ENCODE data around the gene MAP3K21. TPM values are rescaled to one million over a fixed set of nuclear protein-coding genes. Genes with fewer than 3 reads are reported as not detected.

Gene MAP3K21
- polyA plus RNA-seq, 3 donors = 0.38 to 2.7 (median 0.59) TPM

GRCh38 chr1:233349137-233349536, 21.6 kb downstream of the MAP3K21 start:
- H2AFZ ChIP-seq (ENCODE audit: insufficient read depth, low read depth, low read length, poor library complexity, severe bottlenecking) = no peak overlapping the region
- H3K4me3 ChIP-seq (replicated peaks in 1 of 3; ENCODE audit: low read depth in 2 of 3, low read length in 3 of 3) = no peak overlapping the region
- no peaks in the 10 kb centered on the region for H3K79me2 ChIP-seq (ENCODE audit: insufficient read depth, low read length)
- H3K9me3 ChIP-seq (replicated peaks in 1 of 2; ENCODE audit: control insufficient read depth in 1 of 2, insufficient read depth in 1 of 2, low read length in 2 of 2) = no peaks in the 10 kb centered on the region
- intact Hi-C loops (cut with micrococcal nuclease) = no loop called here
- Mint-ChIP-seq H3K4me3 (no peak overlapping the region), H3K36me3 (peaks cover 5 to 9% of the 10 kb centered on the region in 2 donors), H3K27me3 (ENCODE audit: low read depth in 3 of 3) (peaks cover 0 to 1% (median 0%) of the 10 kb centered on the region in 3 donors), H3K4me1 (no peaks in the 10 kb centered on the region), H3K27ac (no peak overlapping the region), H3K9me3 (peaks cover 0 to 1% (median 0%) of the 10 kb centered on the region in 7 donors)
- DNase-seq = no peak
- no peak overlapping the region for H3K9ac ChIP-seq (ENCODE audit: insufficient read depth, low read length, poor library complexity, severe bottlenecking)
- H3K27ac ChIP-seq (ENCODE audit: low read depth in 1 of 2, low read length in 2 of 2) = no peak overlapping the region
- no peaks in the 10 kb centered on the region for H3K36me3 ChIP-seq (replicated peaks in 1 of 2; ENCODE audit: control insufficient read depth in 1 of 2, insufficient read depth in 2 of 2, low read length in 2 of 2)
- no peaks in the 10 kb centered on the region for H3K27me3 ChIP-seq (ENCODE audit: control insufficient read depth in 2 of 2, insufficient read depth in 2 of 2, low read length in 2 of 2)
- no peaks in the 10 kb centered on the region for H4K20me1 ChIP-seq (ENCODE audit: insufficient read depth, low read length)
- no peaks in the 10 kb centered on the region for H3K4me1 ChIP-seq (ENCODE audit: control insufficient read depth in 1 of 2, insufficient read depth in 2 of 2, low read length in 2 of 2)
- WGBS (ENCODE audit: insufficient coverage) = no CpG with 5 or more reads among the region's 5 CpGs
- no peak for TF ChIP-seq CTCF (IDR thresholded peaks at IDR 0.05)
- no peak overlapping the region for H3K4me2 ChIP-seq (replicated peaks; ENCODE audit: extremely low read depth, low read length, poor library complexity, severe bottlenecking)

DNA sequence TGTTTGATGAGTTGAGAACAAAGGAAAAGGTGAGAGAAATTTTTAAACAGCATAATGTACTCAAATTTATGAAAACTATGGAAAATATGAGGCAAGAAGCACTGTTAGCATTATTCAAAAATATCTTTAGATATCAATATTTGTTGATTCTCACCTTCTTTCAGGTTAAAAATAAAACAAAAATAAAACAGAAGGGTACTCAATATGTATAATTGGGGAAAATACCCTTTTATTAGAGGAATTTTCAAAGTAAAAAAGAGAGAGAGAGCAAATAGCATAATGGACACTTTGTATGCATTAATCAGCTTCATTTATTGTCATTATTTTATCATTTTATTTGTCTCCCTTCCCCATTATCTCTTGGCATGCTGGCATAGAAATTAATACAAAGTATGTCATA, 27.5 kb downstream of the MAP3K21 start:
- Mint-ChIP-seq H3K27ac (no peak overlapping the region), H3K9me3 (no peaks in the 10 kb centered on the region), H3K27me3 (ENCODE audit: low read depth in 3 of 3) (peaks cover 0 to 3% (median 1%) of the 10 kb centered on the region in 3 donors), H3K4me1 (peaks cover 18% of the 10 kb centered on the region), H3K4me3 (no peak overlapping the region), H3K36me3 (peaks cover 11 to 23% of the 10 kb centered on the region in 2 donors)
- no peak overlapping the region for H3K27ac ChIP-seq (ENCODE audit: low read depth in 1 of 2, low read length in 2 of 2)
- no peaks in the 10 kb centered on the region for H3K27me3 ChIP-seq (ENCODE audit: control insufficient read depth in 2 of 2, insufficient read depth in 2 of 2, low read length in 2 of 2)
- H3K4me2 ChIP-seq (replicated peaks; ENCODE audit: extremely low read depth, low read length, poor library complexity, severe bottlenecking) = no peak overlapping the region
- H3K9ac ChIP-seq (ENCODE audit: insufficient read depth, low read length, poor library complexity, severe bottlenecking) = no peak overlapping the region
- no peak for DNase-seq
- H3K36me3 ChIP-seq (replicated peaks in 1 of 2; ENCODE audit: control insufficient read depth in 1 of 2, insufficient read depth in 2 of 2, low read length in 2 of 2) = no peaks in the 10 kb centered on the region
- no peaks in the 10 kb centered on the region for H3K79me2 ChIP-seq (ENCODE audit: insufficient read depth, low read length)
- TF ChIP-seq CTCF (IDR thresholded peaks at IDR 0.05) = no peak
- H3K4me1 ChIP-seq (ENCODE audit: control insufficient read depth in 1 of 2, insufficient read depth in 2 of 2, low read length in 2 of 2) = peaks cover 8 to 12% of the 10 kb centered on the region in 2 donors
- no peaks in the 10 kb centered on the region for H4K20me1 ChIP-seq (ENCODE audit: insufficient read depth, low read length)
- H3K9me3 ChIP-seq (replicated peaks in 1 of 2; ENCODE audit: control insufficient read depth in 1 of 2, insufficient read depth in 1 of 2, low read length in 2 of 2) = no peaks in the 10 kb centered on the region
- no peak overlapping the region for H3K4me3 ChIP-seq (replicated peaks in 1 of 3; ENCODE audit: low read depth in 2 of 3, low read length in 3 of 3)
- intact Hi-C loops (cut with micrococcal nuclease) = no loop called here
- H2AFZ ChIP-seq (ENCODE audit: insufficient read depth, low read depth, low read length, poor library complexity, severe bottlenecking) = no peak overlapping the region

Measured in CD14-positive monocyte (primary cell).